GM21526 (cell line): ENCODE results near the gene ATP10B.
A peak's percentile ranks its signal among the peaks of the same experiment; 100 is the strongest.
"Not testable (repeated sequence)": the region's sequence is repeated elsewhere in the genome, so short reads cannot be mapped to it uniquely, and the experiment has no call there.

ENCODE experiments used
- ATAC-seq: cut with Tn5 transposase; IDR thresholded peaks from one replicate; pipeline ENCODE4 v1.9.1; 2021; ENCODE audit warnings: moderate library complexity; ENCODE audit not compliant: unreplicated experiment, low FRiP score

ATP10B gene, protein sequence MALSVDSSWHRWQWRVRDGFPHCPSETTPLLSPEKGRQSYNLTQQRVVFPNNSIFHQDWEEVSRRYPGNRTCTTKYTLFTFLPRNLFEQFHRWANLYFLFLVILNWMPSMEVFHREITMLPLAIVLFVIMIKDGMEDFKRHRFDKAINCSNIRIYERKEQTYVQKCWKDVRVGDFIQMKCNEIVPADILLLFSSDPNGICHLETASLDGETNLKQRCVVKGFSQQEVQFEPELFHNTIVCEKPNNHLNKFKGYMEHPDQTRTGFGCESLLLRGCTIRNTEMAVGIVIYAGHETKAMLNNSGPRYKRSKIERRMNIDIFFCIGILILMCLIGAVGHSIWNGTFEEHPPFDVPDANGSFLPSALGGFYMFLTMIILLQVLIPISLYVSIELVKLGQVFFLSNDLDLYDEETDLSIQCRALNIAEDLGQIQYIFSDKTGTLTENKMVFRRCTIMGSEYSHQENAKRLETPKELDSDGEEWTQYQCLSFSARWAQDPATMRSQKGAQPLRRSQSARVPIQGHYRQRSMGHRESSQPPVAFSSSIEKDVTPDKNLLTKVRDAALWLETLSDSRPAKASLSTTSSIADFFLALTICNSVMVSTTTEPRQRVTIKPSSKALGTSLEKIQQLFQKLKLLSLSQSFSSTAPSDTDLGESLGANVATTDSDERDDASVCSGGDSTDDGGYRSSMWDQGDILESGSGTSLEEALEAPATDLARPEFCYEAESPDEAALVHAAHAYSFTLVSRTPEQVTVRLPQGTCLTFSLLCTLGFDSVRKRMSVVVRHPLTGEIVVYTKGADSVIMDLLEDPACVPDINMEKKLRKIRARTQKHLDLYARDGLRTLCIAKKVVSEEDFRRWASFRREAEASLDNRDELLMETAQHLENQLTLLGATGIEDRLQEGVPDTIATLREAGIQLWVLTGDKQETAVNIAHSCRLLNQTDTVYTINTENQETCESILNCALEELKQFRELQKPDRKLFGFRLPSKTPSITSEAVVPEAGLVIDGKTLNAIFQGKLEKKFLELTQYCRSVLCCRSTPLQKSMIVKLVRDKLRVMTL (N-terminal part only)

DNA sequence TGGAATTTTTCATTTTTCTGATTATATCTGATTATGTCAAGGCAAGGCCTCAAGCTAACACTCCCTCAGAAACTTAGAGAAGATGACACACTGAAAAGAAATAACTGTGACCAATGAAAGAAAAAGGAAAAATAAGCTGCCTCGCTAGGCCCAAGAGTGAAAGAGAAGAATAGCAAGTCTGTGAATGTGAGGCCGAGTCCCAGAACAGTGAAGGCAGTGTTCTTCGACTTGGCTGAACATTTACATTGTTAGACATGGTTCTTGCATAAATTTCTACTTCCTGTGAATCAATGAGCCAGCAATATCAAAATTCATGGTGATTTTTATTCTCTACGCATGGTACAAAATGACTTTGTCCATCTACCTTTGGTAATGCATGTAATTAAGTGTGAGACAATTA lies at the start of gene ATP10B:
Gene ATP10B, minus strand, starts transcription at position 163 of the 400 bp plus-strand sequence. CDS start 164,137 bp downstream, outside the sequence.
- no peak for ATAC-seq

DNA sequence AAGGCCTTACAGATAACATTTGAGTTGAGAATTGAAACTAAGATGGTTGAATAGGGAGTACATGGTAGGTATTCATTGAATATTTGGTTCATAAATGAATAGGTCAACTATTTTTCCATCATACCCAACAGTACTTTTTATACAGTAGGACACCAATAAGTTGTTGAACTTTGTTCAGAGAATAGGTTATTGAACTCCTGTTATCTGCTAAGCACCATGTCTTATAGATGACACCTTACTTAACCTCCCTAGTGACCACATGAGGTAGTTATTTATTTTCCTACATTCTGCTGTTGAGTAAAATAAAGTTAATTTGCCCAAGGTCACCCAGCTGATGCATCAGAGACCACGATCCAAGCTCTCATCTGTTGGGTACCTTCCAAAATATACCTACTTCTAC lies 49.6 kb upstream of the ATP10B start:
- ATAC-seq, result no peak

DNA sequence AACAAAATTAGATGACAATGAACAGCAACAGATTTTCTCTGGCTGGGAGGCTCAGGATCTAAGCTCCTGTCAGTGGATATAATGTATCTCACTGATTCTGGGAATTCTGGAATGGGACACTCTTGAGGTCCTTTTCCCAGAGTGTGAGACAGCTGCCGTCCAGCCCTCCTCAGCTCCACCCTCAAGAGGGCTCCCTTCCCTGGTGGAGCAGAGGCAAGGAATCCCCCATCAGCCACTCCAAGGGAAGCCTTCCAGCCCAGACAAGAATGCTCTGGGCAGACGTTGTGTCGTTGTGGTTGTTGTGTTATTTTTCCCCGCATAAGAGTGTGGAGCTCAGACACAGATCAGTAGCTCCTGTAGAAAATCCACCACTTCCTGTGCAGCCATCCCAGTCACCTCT lies 47.7 kb upstream of the ATP10B start:
- no peak for ATAC-seq

DNA sequence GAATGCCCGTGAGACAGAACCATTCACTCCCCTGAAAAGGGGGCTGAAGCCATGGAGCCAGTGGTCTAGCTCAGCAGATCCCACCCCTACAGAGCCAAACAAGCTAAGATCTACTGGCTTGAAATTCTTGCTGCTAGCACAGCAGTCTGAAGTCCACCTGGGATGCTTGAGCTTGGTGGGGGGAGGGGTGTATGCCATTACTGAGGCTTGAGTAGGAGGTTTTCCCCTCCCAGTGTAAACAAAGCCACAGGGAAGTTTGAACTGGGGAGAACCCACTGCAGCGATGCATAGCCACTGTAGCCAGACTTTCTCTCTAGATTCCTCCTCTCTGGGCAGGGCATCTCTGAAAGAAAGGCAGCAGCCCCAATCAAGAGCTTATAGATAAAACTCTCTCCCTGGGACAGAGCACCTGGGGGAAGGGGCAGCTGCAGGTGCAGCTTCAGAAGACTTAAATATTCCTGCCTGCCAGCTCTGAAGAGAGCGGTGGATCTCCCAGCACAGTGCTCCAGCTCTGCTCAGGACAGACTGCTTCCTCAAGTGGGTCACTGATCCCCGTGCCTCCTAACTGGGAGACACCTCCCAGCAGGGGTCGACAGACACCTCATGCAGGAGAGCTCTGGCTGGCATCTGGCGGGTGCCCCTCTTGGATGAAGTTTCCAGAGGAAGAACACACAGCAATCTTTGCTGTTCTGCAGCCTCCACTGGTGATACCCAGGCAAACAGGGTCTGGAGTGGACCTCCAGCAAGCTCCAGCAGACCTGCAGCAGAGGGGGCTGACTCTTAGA lies 41.4 kb upstream of the ATP10B start:
- not testable (repeated sequence) for ATAC-seq

DNA sequence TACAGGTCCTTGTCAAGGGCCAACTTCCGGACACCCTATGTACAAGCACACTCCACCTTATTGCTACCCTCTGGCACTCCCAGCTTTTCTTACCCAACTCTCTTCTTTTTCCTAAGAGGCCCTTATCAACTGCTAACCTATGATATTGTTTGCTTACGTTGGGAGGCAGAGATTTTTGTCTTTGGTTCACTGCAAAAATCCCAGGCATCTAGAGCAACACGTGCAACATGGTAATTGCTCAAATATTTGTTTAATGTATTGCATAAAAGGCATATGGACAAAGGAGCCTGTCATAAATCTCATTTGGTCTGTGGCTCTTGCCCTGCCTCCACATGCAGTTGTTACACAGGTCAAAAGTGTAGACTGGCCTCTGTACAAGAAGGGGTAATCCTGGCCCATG lies 35.8 kb upstream of the ATP10B start:
- ATAC-seq, result no peak

DNA sequence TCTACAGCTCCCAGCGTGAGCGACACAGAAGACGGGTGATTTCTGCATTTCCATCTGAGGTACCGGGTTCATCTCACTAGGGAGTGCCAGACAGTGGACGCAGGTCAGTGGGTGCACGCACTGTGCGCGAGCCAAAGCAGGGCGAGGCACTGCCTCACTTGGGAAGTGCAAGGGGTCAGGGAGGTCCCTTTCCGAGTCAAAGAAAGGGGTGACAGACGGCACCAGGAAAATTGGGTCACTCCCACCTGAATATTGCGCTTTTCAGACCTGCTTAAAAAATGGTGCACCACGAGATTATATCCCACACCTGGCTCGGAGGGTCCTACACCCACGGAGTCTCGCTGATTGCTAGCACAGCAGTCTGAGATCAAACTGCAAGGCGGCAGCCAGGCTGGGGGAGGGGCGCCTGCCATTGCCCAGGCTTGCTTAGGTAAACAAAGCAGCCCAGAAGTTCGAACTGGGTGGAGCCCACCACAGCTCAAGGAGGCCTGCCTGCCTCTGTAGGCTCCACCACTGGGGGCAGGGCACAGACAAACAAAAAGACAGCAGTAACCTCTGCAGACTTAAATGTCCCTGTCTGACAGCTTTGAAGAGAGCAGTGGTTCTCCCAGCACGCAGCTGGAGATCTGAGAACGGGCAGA lies 21.7 kb upstream of the ATP10B start:
- ATAC-seq, result not testable (repeated sequence)

DNA sequence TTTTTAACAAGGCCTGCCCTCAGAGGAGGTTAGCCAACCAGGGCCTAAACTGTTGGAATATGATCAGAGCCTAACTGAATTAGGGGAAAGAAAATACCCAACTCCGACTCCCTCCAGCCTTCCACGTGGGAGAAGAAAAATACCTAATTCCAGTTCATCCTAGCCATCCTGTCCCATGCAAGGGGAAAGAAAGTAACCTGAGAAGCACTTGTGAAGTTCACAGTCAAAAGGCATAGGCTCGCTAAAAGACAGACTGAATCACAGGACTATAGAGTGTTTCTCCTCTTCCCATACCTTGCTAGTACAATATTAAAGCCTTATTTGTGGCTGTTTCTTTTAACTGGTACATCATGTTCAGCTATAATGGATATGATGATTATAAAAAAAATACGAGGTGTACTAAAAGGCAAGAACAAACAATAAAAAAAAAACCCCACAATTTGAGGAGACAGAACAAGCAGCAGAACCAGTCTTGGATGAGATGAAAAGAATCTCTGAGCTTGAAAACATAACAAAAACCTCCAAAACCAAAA lies 18.0 kb upstream of the ATP10B start:
- no peak for ATAC-seq

DNA sequence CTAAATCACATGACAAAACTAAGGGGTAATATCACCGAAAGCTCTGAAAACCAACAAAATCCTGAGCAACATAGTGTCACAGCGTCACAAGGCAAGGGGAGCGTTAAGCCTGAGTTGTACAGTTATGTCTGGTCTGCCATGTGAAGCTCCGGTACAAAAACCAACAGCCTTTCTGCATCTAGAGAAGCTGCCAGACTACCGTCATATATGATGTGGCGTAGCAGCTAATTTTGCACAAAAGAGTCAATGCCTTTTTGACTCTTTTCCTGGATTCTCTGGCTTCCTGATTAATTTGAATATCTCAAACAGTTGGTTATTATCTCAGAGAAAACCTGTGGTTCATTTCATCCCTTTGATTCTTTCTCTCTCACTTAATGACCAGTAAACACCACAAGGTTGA lies 16.0 kb upstream of the ATP10B start:
- no peak for ATAC-seq

DNA sequence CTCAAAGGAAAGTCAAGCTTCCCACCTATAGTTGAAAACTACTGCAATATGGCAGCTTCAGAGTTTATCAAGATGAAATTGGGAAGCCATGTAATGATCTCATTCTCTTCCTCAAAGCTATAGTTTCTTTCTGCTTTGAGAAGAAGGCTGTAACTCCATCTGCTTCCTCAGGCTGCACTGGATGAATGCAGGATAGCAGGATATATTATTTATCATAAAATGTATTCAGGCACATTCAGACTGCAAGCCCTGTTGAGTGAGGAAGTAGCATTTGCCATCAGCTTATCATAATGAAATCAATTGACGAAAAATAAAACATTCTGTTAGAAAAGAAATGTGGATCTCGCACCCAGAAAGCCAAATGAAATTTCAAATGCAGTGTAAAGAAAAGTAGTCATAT lies 560 bp downstream of the ATP10B start:
- ATAC-seq, result no peak

DNA sequence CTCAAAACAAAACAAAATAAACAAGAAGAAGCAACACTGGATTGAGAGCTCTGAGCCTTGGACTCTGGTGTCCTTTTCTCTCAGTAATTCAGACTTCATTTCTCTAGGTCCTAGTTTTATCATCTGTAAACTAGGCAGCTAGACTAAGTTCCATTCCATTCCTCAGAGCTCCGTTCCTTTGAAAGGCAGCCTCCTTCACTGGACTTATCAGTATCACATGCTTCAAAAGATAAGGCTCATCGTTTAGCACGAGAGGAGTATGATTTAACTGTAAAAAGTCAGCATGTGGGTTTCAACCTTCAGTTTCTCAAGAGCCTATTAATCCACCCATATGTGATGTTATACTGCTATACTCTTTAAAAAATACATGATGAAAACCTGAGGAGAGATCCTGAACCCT lies 1.6 kb downstream of the ATP10B start:
- ATAC-seq, result no peak

DNA sequence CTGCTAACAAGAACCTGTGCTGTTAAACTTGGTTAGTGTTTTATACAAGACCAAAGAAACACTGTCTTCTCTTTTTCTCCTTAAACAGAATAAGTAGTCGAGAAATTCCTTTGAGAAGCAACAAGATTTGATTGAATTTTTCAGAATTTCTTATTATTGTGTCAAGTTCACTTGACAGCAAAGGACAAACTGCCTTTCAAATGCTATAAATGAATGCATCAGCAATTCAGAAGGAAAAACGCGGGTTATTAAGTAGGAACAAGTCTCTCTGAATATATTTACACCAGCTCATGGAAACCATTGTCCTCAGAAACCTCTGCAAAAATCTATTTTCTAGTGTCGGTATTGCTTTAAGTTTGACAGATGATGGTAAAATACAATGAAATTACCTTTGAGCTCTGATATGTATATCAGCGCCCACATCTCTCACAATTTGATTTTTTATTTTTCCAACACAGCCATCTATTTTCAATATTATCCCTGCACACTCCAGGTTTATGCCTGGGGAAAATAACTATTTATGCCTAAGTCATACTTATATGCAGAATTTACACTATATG lies 4.4 kb downstream of the ATP10B start:
- ATAC-seq, result no peak

DNA sequence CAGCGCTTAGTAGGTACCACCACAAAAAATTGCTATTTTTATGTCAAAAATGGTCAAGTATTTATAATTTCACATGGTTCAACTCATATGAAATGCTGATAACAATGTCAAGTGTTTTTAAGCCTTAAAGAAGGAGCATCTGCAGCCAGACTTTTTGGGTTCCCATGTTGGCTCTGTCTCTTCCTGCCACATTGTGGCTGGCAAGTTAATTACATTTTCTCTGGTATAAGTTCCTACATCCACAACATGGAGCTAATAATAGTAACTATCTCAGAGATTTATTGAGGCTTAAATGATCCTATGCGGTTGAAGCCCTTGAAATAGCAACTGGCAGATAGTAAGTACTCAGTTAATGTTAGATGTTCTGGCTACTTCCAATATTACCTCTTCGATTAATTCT lies 5.4 kb downstream of the ATP10B start:
- ATAC-seq, result no peak

DNA sequence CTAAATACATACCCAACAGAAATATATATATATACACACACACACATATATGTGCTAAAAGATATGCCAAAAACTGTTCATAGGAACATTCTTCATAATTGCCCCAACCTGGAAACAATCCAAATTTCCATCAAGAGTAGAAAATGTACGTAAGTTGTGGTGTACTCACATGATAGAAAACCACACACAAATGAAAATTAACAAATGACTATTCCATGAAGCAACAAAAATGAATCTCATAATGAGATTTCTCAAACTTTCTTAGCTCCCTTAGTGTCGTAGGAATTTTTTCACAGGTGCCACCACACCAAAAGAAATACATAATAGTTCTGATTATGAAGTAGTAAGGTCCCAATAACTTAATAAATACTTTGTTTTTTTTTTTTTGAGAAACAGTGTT lies 7.8 kb downstream of the ATP10B start:
- ATAC-seq, result no peak

DNA sequence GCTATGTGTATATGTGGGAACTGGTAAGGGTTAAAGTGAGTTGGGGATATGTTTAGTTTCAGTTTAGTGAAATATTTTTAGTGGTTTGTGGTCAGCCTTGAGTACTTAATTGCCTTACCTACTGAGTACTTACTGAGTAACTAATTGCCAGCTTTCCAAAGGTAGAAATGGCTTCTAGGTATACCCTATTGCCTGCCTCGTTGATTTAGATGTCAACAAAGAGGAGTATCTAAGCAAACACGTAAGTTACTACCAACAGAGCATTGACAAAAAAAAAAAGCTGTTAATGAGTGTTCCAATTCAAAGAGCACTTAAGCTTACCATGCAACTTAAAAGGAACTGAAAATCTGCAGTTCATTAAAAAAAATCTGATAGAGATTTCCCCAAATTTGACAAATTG lies 8.8 kb downstream of the ATP10B start:
- peak; percentile 90 for ATAC-seq

DNA sequence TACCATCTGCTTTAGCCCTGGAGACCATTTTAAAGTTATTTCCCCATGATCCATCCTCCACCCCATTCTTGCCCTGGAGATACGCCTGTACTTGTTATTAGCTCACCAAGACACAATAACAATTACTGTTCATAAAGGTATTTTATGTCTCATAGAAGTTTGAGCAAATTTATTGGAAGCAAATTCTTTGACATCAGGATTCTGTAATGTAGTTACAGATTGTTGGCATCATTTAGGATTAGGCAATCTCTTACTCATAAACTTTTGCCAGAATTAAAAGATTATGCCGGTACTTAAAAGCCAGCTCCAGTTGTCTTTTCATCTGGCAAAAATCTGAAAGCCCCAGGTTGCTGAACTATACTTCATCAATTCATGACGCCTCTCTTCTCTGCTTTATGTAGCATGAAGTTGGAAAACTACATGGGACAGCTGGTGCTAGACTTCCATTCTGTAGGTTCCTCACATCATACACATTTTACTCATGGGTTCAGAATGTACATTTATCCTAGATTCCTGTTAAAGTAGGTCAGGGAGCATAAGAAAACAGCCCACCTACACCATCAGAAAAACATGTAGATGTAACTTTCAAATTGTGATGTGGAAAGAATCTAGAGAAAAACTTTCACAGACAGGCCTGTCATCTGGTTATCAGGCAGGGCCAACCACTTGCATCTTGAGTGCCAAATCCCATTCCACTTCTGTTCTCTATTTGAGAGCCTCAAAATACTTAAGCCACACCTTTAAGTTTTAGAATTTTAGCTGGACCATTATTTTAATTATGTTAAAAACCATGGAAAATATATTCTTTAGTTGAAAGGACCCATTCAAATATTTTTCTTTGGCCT lies 14.0 kb downstream of the ATP10B start:
- ATAC-seq, result no peak

DNA sequence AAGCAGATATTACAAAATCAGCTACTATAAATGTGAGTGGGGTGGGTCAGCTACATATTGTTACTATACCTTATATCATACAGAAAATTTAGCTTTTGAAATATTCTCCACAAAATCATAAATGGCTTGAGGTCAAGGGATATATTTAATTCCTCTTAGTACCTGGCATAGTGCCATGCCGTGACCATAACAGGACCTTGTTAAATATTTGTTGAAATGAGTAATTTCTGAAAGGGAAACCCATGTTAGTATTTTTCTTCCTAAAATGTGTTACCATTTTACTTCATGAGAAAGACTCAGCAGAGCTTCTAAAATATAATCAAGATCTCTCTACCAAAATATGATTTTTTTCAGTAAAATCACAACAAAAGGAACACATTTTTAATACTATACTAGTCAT lies 14.8 kb downstream of the ATP10B start:
- no peak for ATAC-seq

DNA sequence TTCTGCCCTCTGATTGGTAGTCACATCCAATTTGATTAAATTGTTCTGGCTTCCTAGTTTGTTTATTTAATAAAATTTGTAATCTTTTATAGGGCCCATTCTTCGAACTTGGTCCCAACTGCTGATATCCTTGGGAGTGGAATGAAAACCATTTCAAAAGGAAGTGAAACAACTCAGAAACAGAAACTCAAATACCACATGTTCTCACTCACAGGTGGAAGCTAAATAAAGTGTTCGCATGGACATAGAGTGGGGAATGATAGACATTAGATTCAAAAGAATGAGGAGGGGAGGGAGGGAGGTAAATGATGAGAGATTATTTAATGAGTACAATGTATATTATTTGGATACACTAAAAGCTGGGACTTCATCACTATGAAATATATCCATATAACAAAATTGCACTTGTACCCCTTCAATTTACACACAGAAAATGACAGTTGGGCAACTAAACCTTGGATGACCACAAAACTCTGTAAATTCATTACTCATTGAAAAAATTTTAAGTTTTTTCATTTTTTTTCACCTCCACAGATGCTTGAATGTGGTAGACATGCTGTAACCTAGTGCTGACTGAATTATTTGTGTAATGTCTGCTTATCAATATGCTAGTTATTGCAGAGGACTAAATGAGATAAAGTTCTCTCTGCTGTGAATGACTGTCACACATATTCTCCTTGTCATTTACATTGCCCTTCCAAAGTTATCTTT lies 16.0 kb downstream of the ATP10B start:
- ATAC-seq, result no peak

DNA sequence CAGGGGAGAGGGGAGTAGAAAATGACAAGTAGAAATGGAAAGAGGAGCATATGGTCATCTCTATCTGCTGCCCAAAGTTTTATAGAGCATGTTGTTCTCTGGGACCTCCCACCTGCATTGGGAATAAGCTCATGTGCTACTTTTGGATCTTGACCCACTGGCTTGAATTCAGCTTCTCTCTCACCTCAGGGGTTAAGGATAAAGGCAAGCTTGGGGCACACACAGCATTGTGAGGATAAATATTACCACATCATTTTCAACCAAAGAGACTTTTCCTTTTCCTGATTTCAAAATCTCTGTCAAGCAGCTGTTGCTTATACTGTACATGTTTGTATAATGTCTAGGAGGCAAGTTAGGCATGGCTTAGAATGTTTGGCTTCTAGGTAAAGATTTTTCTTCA lies 16.6 kb downstream of the ATP10B start:
- no peak for ATAC-seq
